ENCODE results near the gene ZNF649.

ZNF649 gene

GRCh38 chr19:51944798-51945552 lies 40.2 kb upstream of the ZNF649 start:
- no peak overlapping the region for H3K4me3 ChIP-seq (ENCODE audit: low read depth, low read length)
- peaks cover 6% of the 10 kb centered on the region for H3K9me3 ChIP-seq (ENCODE audit: control insufficient read depth, insufficient read depth, low read depth, low read length)
- ChIA-PET POLR2A (interaction anchor here (0.6 kb wide), 1 partner anchor 333 kb away, joined by 8 read pairs; no protein-coding TSS in a partner anchor), CTCF (no interaction called here)
- H3K36me3 ChIP-seq (ENCODE audit: control insufficient read depth in 2 of 2, insufficient read depth in 1 of 2, low read length in 2 of 2) = peaks cover 42 to 56% of the 10 kb centered on the region in 2 experiments
- no peak overlapping the region for H3K27ac ChIP-seq (ENCODE audit: extremely low read depth, low read depth, low read length)
- no peaks in the 10 kb centered on the region for H3K4me1 ChIP-seq (ENCODE audit: control insufficient read depth, insufficient read depth, low read length)
- no peak for TF ChIP-seq ZNF670 (tag by site-specific recombination; IDR thresholded peaks at IDR 0.05; ENCODE audit: low read depth)
- TF ChIP-seq HIC1 (tag by site-specific recombination; IDR thresholded peaks at IDR 0.05) = no peak
- peak; percentile 98 for TF ChIP-seq SETDB1 (IDR thresholded peaks at IDR 0.05; ENCODE audit: insufficient read length, low read length)
- TF ChIP-seq REPIN1 (tag by site-specific recombination; IDR thresholded peaks at IDR 0.05; ENCODE audit: low read depth) = no peak
- TF ChIP-seq TRIM28 (IDR thresholded peaks at IDR 0.05; ENCODE audit: borderline replicate concordance, low read length) = peak; percentile 74; the same call in 1 of the 2 replicates
- no peak for TF ChIP-seq ZNF274 (IDR thresholded peaks at IDR 0.05; ENCODE audit: low read length)
- peak; percentile 74; the same call in 1 of the 2 replicates for TF ChIP-seq ZNF274 (tag by site-specific recombination; IDR thresholded peaks at IDR 0.05; ENCODE audit: borderline replicate concordance)

GRCh38 chr19:51938936-51939335 lies 34.1 kb upstream of the ZNF649 start:
- peaks cover 71 to 86% of the 10 kb centered on the region in 2 experiments for H3K36me3 ChIP-seq (ENCODE audit: control insufficient read depth in 2 of 2, insufficient read depth in 1 of 2, low read length in 2 of 2)
- CTCF ChIA-PET = no interaction called here
- H3K4me1 ChIP-seq (ENCODE audit: control insufficient read depth, insufficient read depth, low read length) = no peaks in the 10 kb centered on the region
- H3K4me3 ChIP-seq (ENCODE audit: low read depth, low read length) = no peak overlapping the region
- H3K27ac ChIP-seq (ENCODE audit: extremely low read depth, low read depth, low read length) = no peak overlapping the region
- POLR2A ChIA-PET = no interaction called here
- TF ChIP-seq ZNF214 (tag by site-specific recombination; IDR thresholded peaks at IDR 0.05; ENCODE audit: borderline replicate concordance) (no peak), ZNF140 (tag by site-specific recombination; IDR thresholded peaks at IDR 0.05) (no peak), PRDM6 (tag by site-specific recombination; IDR thresholded peaks at IDR 0.05) (no peak), ZNF701 (tag by site-specific recombination; IDR thresholded peaks at IDR 0.05) (no peak), ZNF768 (tag by site-specific recombination; IDR thresholded peaks at IDR 0.05) (no peak), ZNF423 (tag by site-specific recombination; IDR thresholded peaks at IDR 0.05) (no peak), ZNF785 (tag by site-specific recombination; IDR thresholded peaks at IDR 0.05) (no peak), ZNF138 (tag by site-specific recombination; IDR thresholded peaks at IDR 0.05; ENCODE audit: borderline replicate concordance) (no peak), ZNF157 (tag by site-specific recombination; IDR thresholded peaks at IDR 0.05) (no peak), HOXA7 (CRISPR knock-in tag; IDR thresholded peaks at IDR 0.05; ENCODE audit: borderline replicate concordance) (no peak)
- peaks cover 6% of the 10 kb centered on the region for H3K9me3 ChIP-seq (ENCODE audit: control insufficient read depth, insufficient read depth, low read depth, low read length)

- POLR2A ChIA-PET = no interaction called here
- peaks cover 44 to 64% of the 10 kb centered on the region in 2 experiments for H3K36me3 ChIP-seq (ENCODE audit: control insufficient read depth in 2 of 2, insufficient read depth in 1 of 2, low read length in 2 of 2)
- CTCF ChIA-PET = no interaction called here
Observed at GRCh38 chr19:51931921-51932320, 27.1 kb upstream of the ZNF649 start.

More at GRCh38 chr19:51931921-51932320, 27.1 kb upstream of the ZNF649 start:
- Histone ChIP-seq H3K4me3 (ENCODE audit: low read depth, low read length) (no peak overlapping the region), H3K4me1 (ENCODE audit: control insufficient read depth, insufficient read depth, low read length) (no peaks in the 10 kb centered on the region), H3K9me3 (ENCODE audit: control insufficient read depth, insufficient read depth, low read depth, low read length) (no peaks in the 10 kb centered on the region; the same call in 1 of the 2 replicates), H3K27ac (ENCODE audit: extremely low read depth, low read depth, low read length) (no peak overlapping the region)
- TF ChIP-seq ZNF518A (tag by site-specific recombination; conservative IDR thresholded peaks at IDR 0.05; ENCODE audit: low read depth) (no peak), ZNF664 (tag by site-specific recombination; IDR thresholded peaks at IDR 0.05) (no peak), ZNF433 (tag by site-specific recombination; IDR thresholded peaks at IDR 0.05; ENCODE audit: low read depth) (no peak), SCRT2 (tag by site-specific recombination; IDR thresholded peaks at IDR 0.05) (no peak), GLIS2 (tag by site-specific recombination; IDR thresholded peaks at IDR 0.05) (no peak)
